GM18505 (cell line): ENCODE data around the gene DCP2.

ENCODE experiments used
- ATAC-seq: cut with Tn5 transposase; IDR thresholded peaks from one replicate; pipeline ENCODE4 v1.9.1; 2021; ENCODE audit not compliant: unreplicated experiment
- POLR2A ChIP-seq: IDR thresholded peaks from 4 replicates; pipeline ENCODE4 v1.6.1; 2011; ENCODE audit warnings: borderline replicate concordance; ENCODE audit not compliant: insufficient read depth, insufficient read length; ENCODE audit errors: extremely low read depth

DCP2 gene

DNA sequence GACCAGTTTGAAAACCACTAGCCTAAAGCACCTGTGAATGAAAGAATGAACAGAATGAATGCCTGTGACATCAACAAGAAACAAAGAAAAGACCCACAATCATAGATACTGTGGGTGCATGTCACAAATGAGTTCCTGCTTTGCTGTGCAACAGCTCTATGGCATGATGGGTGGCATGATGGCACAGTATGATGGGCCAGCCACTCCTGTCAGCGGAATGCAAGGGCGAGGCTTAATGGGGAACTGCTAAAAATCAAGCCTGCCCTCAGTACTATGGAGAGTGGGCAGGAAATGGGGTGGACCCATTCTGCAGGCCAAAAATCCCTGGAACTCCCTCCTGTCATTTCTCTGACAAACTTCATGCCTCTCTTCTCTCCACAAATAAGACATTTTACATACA, 89.0 kb downstream of the DCP2 start:
- TF ChIP-seq POLR2A, result no peak

DNA sequence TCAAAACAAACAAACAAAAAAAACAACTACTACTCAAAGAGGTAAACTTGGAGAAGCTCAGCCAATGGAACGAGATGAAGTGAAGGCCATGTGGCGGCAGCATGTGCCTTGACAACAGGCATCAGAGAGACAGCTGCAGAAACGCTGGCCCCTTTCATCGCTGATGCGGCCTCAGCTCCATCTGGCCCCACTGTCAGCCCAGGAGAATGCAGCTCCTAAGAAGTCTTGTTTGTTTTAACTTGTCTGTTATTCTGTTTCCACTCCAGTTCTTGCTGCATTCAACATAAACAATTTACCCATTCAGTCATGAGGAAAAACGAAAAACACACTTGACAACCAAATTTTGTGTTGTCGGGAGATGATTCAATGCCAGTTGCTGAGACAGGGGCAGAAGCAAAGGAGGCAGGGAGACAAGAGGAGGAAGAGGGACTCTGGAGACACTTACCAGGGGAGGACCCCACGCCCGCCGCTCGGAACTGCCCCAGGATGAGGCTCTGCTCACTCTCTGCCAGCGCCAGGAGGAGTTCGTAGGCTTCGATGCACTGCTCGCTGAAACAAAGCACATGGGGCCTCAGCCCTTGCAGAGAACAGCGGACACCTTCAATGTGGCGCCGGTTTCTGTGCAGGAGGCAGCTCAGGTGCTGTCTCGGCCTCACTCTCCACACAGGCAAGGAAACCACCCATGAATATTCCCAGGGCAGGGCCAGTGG, 91.2 kb downstream of the DCP2 start:
- TF ChIP-seq POLR2A, result no peak
- no peak for ATAC-seq

More for the DNA sequence above, 89.0 kb downstream of the DCP2 start:
- ATAC-seq, result no peak

DNA sequence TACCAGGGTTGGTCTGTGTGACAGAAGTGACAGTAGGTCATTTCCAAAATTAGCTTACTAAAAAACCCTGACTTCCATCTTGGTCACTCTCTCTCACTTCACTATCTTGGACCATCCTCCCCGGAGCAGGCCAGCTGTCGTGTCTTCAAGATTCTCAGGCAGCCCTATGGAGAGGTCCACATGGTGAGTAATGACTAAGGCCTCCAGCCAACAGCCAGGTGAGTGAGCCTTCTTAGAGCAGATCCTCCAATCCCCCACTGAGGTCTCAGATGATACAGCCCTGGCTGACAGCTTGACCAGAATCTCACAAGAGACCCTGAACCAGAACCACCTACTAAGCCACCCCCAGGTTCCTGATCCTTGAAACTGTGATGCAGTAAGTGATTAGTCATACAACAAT, 92.0 kb downstream of the DCP2 start:
- TF ChIP-seq POLR2A, result no peak
- no peak for ATAC-seq
